Activated B cell treated with CpG ODN at 0.5 μM for 24 hours (primary cell): ENCODE results near the gene PPP4C. TPM values are rescaled to one million over a fixed set of nuclear protein-coding genes. Genes with fewer than 3 reads are reported as not detected.
A peak's percentile ranks its signal among the peaks of the same experiment; 100 is the strongest.
"Not testable (repeated sequence)": the region's sequence is repeated elsewhere in the genome, so short reads cannot be mapped to it uniquely, and the experiment has no call there.

Source experiments
- ATAC-seq: fragments of 200-7000 bp; cut with Tn5 transposase; one replicate; pipeline ENCODE4 v1.10.0; 2021; ENCODE audit warnings: low read depth, mild to moderate bottlenecking, moderate library complexity
- CTCF ChIA-PET: fragments of 350-600 bp; sonication (Branson Sonifier 250); formaldehyde crosslinking; loops from one replicate; lab custom pipeline; 2021; ENCODE audit warnings: antibody characterized with exemption; lab: Charles Lee
- POLR2A ChIA-PET: fragments of 350-600 bp; sonication (Branson Sonifier 250); formaldehyde crosslinking; loops from one replicate; lab custom pipeline; 2021; ENCODE audit warnings: antibody characterized with exemption; lab: Charles Lee
- DNase-seq: peaks from one replicate; pipeline ENCODE4 v3.0.0; 2022
- H3K27ac Mint-ChIP-seq: one replicate; pipeline ENCODE4 v1.8.0; 2020; ENCODE audit warnings: mixed read lengths
- H3K27me3 Mint-ChIP-seq: one replicate; pipeline ENCODE4 v1.8.0; 2021; ENCODE audit warnings: mixed read lengths
- H3K36me3 Mint-ChIP-seq: one replicate; pipeline ENCODE4 v1.8.0; 2021; ENCODE audit warnings: low read depth, mixed read lengths
- H3K4me1 Mint-ChIP-seq: one replicate; pipeline ENCODE4 v1.8.0; 2021; ENCODE audit warnings: mixed read lengths
- H3K4me3 Mint-ChIP-seq: one replicate; pipeline ENCODE4 v1.8.0; 2020; ENCODE audit warnings: mild to moderate bottlenecking, mixed read lengths
- H3K9me3 Mint-ChIP-seq: one replicate; pipeline ENCODE4 v1.8.0; 2020; ENCODE audit warnings: mixed read lengths
- CTCF ChIP-seq: fragments of 200-600 bp; IDR thresholded peaks from one replicate; pipeline ENCODE4 v1.8.0; 2022; ENCODE audit warnings: antibody characterized with exemption, mild to moderate bottlenecking
- intact Hi-C: fragments of 100-400 bp; cut with micrococcal nuclease; formaldehyde crosslinking; loops from one replicate; pipeline ENCODE4 v1.15.1; 2024
- total RNA-seq: library from RNA; stranded (reverse); gene quantifications from 2 replicates; pipeline ENCODE4 v1.2.3, GENCODE V29; 2022

The PPP4C gene
- total RNA-seq, 1 donor from 2014 or later: 124 TPM

GRCh38 chr16:30033270-30033669 lies 42.5 kb upstream of the PPP4C start:
- H3K4me1 Mint-ChIP-seq: peaks cover 8% of the 10 kb centered on the region
- peaks cover 44% of the 10 kb centered on the region for H3K27me3 Mint-ChIP-seq
- H3K36me3 Mint-ChIP-seq: no peaks in the 10 kb centered on the region
- H3K27ac Mint-ChIP-seq: no peak overlapping the region
- POLR2A ChIA-PET: no interaction called here
- TF ChIP-seq CTCF: no peak
- ATAC-seq: no peak
- CTCF ChIA-PET: interaction anchor here (0.9 to 1.3 kb wide), 2 partner anchors 20 to 238 kb away, joined by 3 to 4 read pairs; a partner anchor contains a TSS
- intact Hi-C loops: no loop called here
- no peaks in the 10 kb centered on the region for H3K9me3 Mint-ChIP-seq
- no peak overlapping the region for H3K4me3 Mint-ChIP-seq
- DNase-seq: no peak

GRCh38 chr16:30040221-30040620 lies 35.6 kb upstream of the PPP4C start:
- POLR2A ChIA-PET: no interaction called here
- Mint-ChIP-seq H3K4me1 (peaks cover 4% of the 10 kb centered on the region), H3K4me3 (no peak overlapping the region), H3K36me3 (no peaks in the 10 kb centered on the region), H3K27me3 (peaks cover 8% of the 10 kb centered on the region), H3K27ac (no peak overlapping the region), H3K9me3 (no peaks in the 10 kb centered on the region)
- DNase-seq (no peak), ATAC-seq (peak; percentile 66)
- TF ChIP-seq CTCF: no peak
- intact Hi-C loops: no loop called here
- CTCF ChIA-PET: interaction anchor here (0.8 kb wide), 1 partner anchor 48 kb away, joined by 3 read pairs; no protein-coding TSS in a partner anchor

GRCh38 chr16:30040690-30041089 lies 35.1 kb upstream of the PPP4C start:
- ATAC-seq: not testable (repeated sequence)

GRCh38 chr16:30041841-30042240 lies 34.0 kb upstream of the PPP4C start:
- DNase-seq: no peak
- H3K4me3 Mint-ChIP-seq: no peak overlapping the region
- no peaks in the 10 kb centered on the region for H3K36me3 Mint-ChIP-seq
- ATAC-seq: no peak
- no peak for TF ChIP-seq CTCF
- no peaks in the 10 kb centered on the region for H3K27me3 Mint-ChIP-seq
- ChIA-PET POLR2A (interaction anchor here (0.7 kb wide), 1 partner anchor 10 kb away, joined by 3 read pairs; no protein-coding TSS in a partner anchor), CTCF (no interaction called here)
- H3K27ac Mint-ChIP-seq: no peak overlapping the region
- peaks cover 4% of the 10 kb centered on the region for H3K4me1 Mint-ChIP-seq
- no peaks in the 10 kb centered on the region for H3K9me3 Mint-ChIP-seq
- intact Hi-C loops: no loop called here

More at GRCh38 chr16:30040690-30041089, 35.1 kb upstream of the PPP4C start:
- H3K4me1 Mint-ChIP-seq, intact Hi-C loops, H3K27me3 Mint-ChIP-seq, H3K9me3 Mint-ChIP-seq, H3K4me3 Mint-ChIP-seq, DNase-seq, POLR2A ChIA-PET, H3K36me3 Mint-ChIP-seq, H3K27ac Mint-ChIP-seq: not testable (repeated sequence)
- CTCF ChIA-PET: interaction anchor here (0.8 kb wide), 1 partner anchor 48 kb away, joined by 3 read pairs; no protein-coding TSS in a partner anchor

GRCh38 chr16:30046178-30046577 lies 29.6 kb upstream of the PPP4C start:
- ATAC-seq (no peak), DNase-seq (no peak)
- Mint-ChIP-seq H3K27ac (no peak overlapping the region), H3K27me3 (no peaks in the 10 kb centered on the region), H3K36me3 (no peaks in the 10 kb centered on the region), H3K4me1 (no peaks in the 10 kb centered on the region), H3K4me3 (no peak overlapping the region), H3K9me3 (no peaks in the 10 kb centered on the region)
- intact Hi-C loops: no loop called here
- POLR2A ChIA-PET: no interaction called here
- CTCF ChIA-PET: no interaction called here
- no peak for TF ChIP-seq CTCF

- Mint-ChIP-seq H3K4me3 (no peak overlapping the region), H3K27me3 (no peaks in the 10 kb centered on the region), H3K27ac (no peak overlapping the region), H3K4me1 (no peaks in the 10 kb centered on the region), H3K9me3 (no peaks in the 10 kb centered on the region), H3K36me3 (no peaks in the 10 kb centered on the region)
- ChIA-PET CTCF (no interaction called here), POLR2A (no interaction called here)
- intact Hi-C loops: no loop called here
- TF ChIP-seq CTCF: no peak
- DNase-seq: no peak
- ATAC-seq: no peak
These were observed 29.2 kb upstream of the PPP4C start for GRCh38 chr16:30046588-30046987.
